HL-60 (cell line): ENCODE results near the gene PXDC1.

ENCODE experiments used
- GABPA ChIP-seq: IDR thresholded peaks from 2 replicates; pipeline ENCODE4 v1.6.1; 2012; ENCODE audit warnings: low read depth
- REST ChIP-seq: IDR thresholded peaks from 2 replicates; pipeline ENCODE4 v1.6.1; 2012; ENCODE audit warnings: low read depth; ENCODE audit not compliant: insufficient replicate concordance
- TF ChIP-seq, protein P1 (sequence below): IDR thresholded peaks from one replicate; pipeline ENCODE4 v1.5.1; 2011; ENCODE audit warnings: low read length, control low read depth, inconsistent platforms; ENCODE audit not compliant: insufficient read depth

GRCh38 chr6:3707024-3707423 lies 44.5 kb downstream of the PXDC1 start:
- TF ChIP-seq GABPA = no peak
- TF ChIP-seq, protein P1, sequence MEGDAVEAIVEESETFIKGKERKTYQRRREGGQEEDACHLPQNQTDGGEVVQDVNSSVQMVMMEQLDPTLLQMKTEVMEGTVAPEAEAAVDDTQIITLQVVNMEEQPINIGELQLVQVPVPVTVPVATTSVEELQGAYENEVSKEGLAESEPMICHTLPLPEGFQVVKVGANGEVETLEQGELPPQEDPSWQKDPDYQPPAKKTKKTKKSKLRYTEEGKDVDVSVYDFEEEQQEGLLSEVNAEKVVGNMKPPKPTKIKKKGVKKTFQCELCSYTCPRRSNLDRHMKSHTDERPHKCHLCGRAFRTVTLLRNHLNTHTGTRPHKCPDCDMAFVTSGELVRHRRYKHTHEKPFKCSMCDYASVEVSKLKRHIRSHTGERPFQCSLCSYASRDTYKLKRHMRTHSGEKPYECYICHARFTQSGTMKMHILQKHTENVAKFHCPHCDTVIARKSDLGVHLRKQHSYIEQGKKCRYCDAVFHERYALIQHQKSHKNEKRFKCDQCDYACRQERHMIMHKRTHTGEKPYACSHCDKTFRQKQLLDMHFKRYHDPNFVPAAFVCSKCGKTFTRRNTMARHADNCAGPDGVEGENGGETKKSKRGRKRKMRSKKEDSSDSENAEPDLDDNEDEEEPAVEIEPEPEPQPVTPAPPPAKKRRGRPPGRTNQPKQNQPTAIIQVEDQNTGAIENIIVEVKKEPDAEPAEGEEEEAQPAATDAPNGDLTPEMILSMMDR = no peak
- TF ChIP-seq REST = no peak
